OCI-LY1 (cell line): Measurements from ENCODE around the gene CCNYL1.

Experiments used
- EZH2 ChIP-seq: fragments of 200-600 bp; sonication (generic), shearing (Covaris generic); IDR thresholded peaks from 2 replicates; pipeline ENCODE4 v1.8.0; 2017; ENCODE audit warnings: borderline replicate concordance, mixed run types, mild to moderate bottlenecking, antibody characterized with exemption, low read length, moderate library complexity, mixed read lengths
- TF ChIP-seq, protein P1 (sequence below): fragments of 200-600 bp; sonication (generic), shearing (Covaris generic); IDR thresholded peaks from 2 replicates; pipeline ENCODE4 v1.5.1; 2017; ENCODE audit warnings: mild to moderate bottlenecking, antibody characterized with exemption, low read length, moderate library complexity, mixed read lengths

DNA sequence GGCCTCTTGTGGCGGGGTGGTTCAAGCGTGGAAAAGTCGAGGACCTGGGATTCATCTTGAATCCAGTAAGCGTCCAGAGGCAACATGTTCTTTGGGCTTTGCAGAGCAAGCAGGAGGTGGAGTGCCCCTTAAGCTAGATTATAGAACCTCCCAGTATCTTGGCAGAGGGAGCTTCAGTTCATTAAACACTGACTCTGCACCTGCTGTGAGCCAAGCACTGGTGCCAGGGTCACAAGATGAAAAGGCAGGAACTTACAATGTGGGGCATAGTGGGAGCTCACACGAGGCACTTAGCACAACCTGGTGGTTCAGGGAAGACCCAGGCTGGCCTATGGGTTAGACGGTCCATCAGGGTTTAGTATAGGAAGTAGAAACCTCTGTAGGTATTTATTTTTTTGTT lies 65.7 kb downstream of the CCNYL1 start:
- TF ChIP-seq, protein P1, sequence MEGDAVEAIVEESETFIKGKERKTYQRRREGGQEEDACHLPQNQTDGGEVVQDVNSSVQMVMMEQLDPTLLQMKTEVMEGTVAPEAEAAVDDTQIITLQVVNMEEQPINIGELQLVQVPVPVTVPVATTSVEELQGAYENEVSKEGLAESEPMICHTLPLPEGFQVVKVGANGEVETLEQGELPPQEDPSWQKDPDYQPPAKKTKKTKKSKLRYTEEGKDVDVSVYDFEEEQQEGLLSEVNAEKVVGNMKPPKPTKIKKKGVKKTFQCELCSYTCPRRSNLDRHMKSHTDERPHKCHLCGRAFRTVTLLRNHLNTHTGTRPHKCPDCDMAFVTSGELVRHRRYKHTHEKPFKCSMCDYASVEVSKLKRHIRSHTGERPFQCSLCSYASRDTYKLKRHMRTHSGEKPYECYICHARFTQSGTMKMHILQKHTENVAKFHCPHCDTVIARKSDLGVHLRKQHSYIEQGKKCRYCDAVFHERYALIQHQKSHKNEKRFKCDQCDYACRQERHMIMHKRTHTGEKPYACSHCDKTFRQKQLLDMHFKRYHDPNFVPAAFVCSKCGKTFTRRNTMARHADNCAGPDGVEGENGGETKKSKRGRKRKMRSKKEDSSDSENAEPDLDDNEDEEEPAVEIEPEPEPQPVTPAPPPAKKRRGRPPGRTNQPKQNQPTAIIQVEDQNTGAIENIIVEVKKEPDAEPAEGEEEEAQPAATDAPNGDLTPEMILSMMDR: no peak
- TF ChIP-seq EZH2: no peak
